ENCODE measurements around the gene SLC2A4RG. TPM values are rescaled to one million over a fixed set of nuclear protein-coding genes. Genes with fewer than 3 reads are reported as not detected.

SLC2A4RG gene
- total RNA-seq, 1 experiment from 2014 or later = 105 TPM

- Mint-ChIP-seq H3K4me1 (ENCODE audit: insufficient read depth, unreplicated experiment) (peaks cover 9% of the 10 kb centered on the region), H3K9me3 (ENCODE audit: unreplicated experiment) (no peaks in the 10 kb centered on the region), H3K27me3 (ENCODE audit: insufficient read depth, unreplicated experiment) (no peaks in the 10 kb centered on the region), H3K4me3 (ENCODE audit: unreplicated experiment) (no peak overlapping the region), H3K27ac (ENCODE audit: low read depth, unreplicated experiment) (no peak overlapping the region), H3K36me3 (ENCODE audit: insufficient read depth, unreplicated experiment) (no peaks in the 10 kb centered on the region)
- TF ChIP-seq CTCF (IDR thresholded peaks at IDR 0.05; ENCODE audit: unreplicated experiment) = no peak
- BruUV-seq (replicated peaks) = no TSS peak
- intact Hi-C loops (cut with micrococcal nuclease) = no loop called here
- POLR2A ChIA-PET = interaction anchor here (0.7 kb wide), 1 partner anchor 23 kb away, joined by 3 read pairs; no protein-coding TSS in a partner anchor
- CTCF ChIA-PET = interaction anchor here (0.7 to 1.2 kb wide), 3 partner anchors 9 to 556 kb away, joined by 3 read pairs; no protein-coding TSS in a partner anchor
- DNase-seq (ENCODE audit: unreplicated experiment) = no peak
Observed at GRCh38 chr20:63778857-63779256, 39.3 kb downstream of the SLC2A4RG start.

- intact Hi-C loops (cut with micrococcal nuclease) = no loop called here
- POLR2A ChIA-PET = no interaction called here
- CTCF ChIA-PET = no interaction called here
Observed at GRCh38 chr20:63781181-63781580, 41.6 kb downstream of the SLC2A4RG start.

GRCh38 chr20:63782051-63782471 is 42.5 kb downstream of the SLC2A4RG start:
- no TSS peak for BruUV-seq (replicated peaks)
- H3K4me3 Mint-ChIP-seq (ENCODE audit: unreplicated experiment) = no peak overlapping the region
- no peaks in the 10 kb centered on the region for H3K9me3 Mint-ChIP-seq (ENCODE audit: unreplicated experiment)
- POLR2A ChIA-PET = no interaction called here
- no peak overlapping the region for H3K27ac Mint-ChIP-seq (ENCODE audit: low read depth, unreplicated experiment)
- no peak for TF ChIP-seq CTCF (IDR thresholded peaks at IDR 0.05; ENCODE audit: unreplicated experiment)
- no peak for DNase-seq (ENCODE audit: unreplicated experiment)
- no peaks in the 10 kb centered on the region for H3K36me3 Mint-ChIP-seq (ENCODE audit: insufficient read depth, unreplicated experiment)
- CTCF ChIA-PET = interaction anchor here (0.6 kb wide), 1 partner anchor 90 kb away, joined by 3 read pairs; no protein-coding TSS in a partner anchor
- H3K27me3 Mint-ChIP-seq (ENCODE audit: insufficient read depth, unreplicated experiment) = no peaks in the 10 kb centered on the region
- peaks cover 9% of the 10 kb centered on the region for H3K4me1 Mint-ChIP-seq (ENCODE audit: insufficient read depth, unreplicated experiment)
- intact Hi-C loops (cut with micrococcal nuclease) = no loop called here

More at GRCh38 chr20:63781181-63781580, 41.6 kb downstream of the SLC2A4RG start:
- Mint-ChIP-seq H3K4me3 (ENCODE audit: unreplicated experiment) (no peak overlapping the region), H3K27ac (ENCODE audit: low read depth, unreplicated experiment) (no peak overlapping the region), H3K27me3 (ENCODE audit: insufficient read depth, unreplicated experiment) (no peaks in the 10 kb centered on the region), H3K36me3 (ENCODE audit: insufficient read depth, unreplicated experiment) (no peaks in the 10 kb centered on the region), H3K4me1 (ENCODE audit: insufficient read depth, unreplicated experiment) (peaks cover 9% of the 10 kb centered on the region), H3K9me3 (ENCODE audit: unreplicated experiment) (no peaks in the 10 kb centered on the region)
- no peak for DNase-seq (ENCODE audit: unreplicated experiment)
- TF ChIP-seq CTCF (IDR thresholded peaks at IDR 0.05; ENCODE audit: unreplicated experiment) = no peak
- no TSS peak for BruUV-seq (replicated peaks)

GRCh38 chr20:63782521-63782971 is 43.0 kb downstream of the SLC2A4RG start:
- BruUV-seq (replicated peaks) = no TSS peak
- Mint-ChIP-seq H3K4me3 (ENCODE audit: unreplicated experiment) (no peak overlapping the region), H3K9me3 (ENCODE audit: unreplicated experiment) (no peaks in the 10 kb centered on the region), H3K4me1 (ENCODE audit: insufficient read depth, unreplicated experiment) (peaks cover 7% of the 10 kb centered on the region), H3K27ac (ENCODE audit: low read depth, unreplicated experiment) (no peak overlapping the region), H3K27me3 (ENCODE audit: insufficient read depth, unreplicated experiment) (no peaks in the 10 kb centered on the region), H3K36me3 (ENCODE audit: insufficient read depth, unreplicated experiment) (no peaks in the 10 kb centered on the region)
- no peak for TF ChIP-seq CTCF (IDR thresholded peaks at IDR 0.05; ENCODE audit: unreplicated experiment)
- DNase-seq (ENCODE audit: unreplicated experiment) = no peak
- intact Hi-C loops (cut with micrococcal nuclease) = no loop called here
- CTCF ChIA-PET = interaction anchor here (0.6 kb wide), 1 partner anchor 89 kb away, joined by 3 read pairs; no protein-coding TSS in a partner anchor
- POLR2A ChIA-PET = interaction anchor here (0.9 to 1.3 kb wide), 2 partner anchors 12 to 74 kb away, joined by 3 read pairs; no protein-coding TSS in a partner anchor
